ENCODE measurements around the gene ORC6. TPM values are rescaled to one million over a fixed set of nuclear protein-coding genes. Genes with fewer than 3 reads are reported as not detected.
A peak's percentile ranks its signal among the peaks of the same experiment; 100 is the strongest.

Gene ORC6
- polyA plus RNA-seq, 3 donors = 0.21 to 1.5 (median 0.31) TPM

DNA sequence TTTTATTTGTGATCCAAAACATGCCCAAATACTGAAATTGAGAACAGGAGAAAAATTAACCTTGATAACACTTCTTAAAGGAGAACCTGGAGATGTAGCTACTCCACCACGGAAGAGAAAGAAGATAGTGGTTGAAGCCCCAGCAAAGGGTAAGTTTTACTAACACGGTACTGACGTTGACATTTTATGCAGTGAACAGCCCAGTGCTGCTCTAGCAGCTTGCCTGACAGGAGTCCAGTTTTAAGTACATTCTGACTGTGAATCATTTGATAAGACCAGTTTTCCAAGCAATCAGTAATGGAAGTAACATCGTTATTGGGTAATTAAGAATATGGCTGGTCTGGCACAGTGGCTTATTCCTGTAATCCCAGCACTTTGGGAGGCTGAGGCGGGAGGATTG lies 6.5 kb downstream of the ORC6 start:
- Mint-ChIP-seq H3K36me3 (peaks cover 15 to 33% of the 10 kb centered on the region in 2 donors), H3K4me3 (no peak overlapping the region), H3K27me3 (ENCODE audit: low read depth in 3 of 3) (peaks cover 0 to 2% (median 0%) of the 10 kb centered on the region in 3 donors), H3K4me1 (peaks cover 3% of the 10 kb centered on the region), H3K27ac (no peak overlapping the region), H3K9me3 (no peaks in the 10 kb centered on the region)
- DNase-seq = no peak
- Histone ChIP-seq H3K4me1 (ENCODE audit: control insufficient read depth in 1 of 2, insufficient read depth in 2 of 2, low read length in 2 of 2) (peaks cover 9 to 10% of the 10 kb centered on the region in 2 donors), H3K27ac (ENCODE audit: low read depth in 1 of 2, low read length in 2 of 2) (no peak overlapping the region), H3K4me2 (replicated peaks; ENCODE audit: extremely low read depth, low read length, poor library complexity, severe bottlenecking) (no peak overlapping the region), H3K4me3 (replicated peaks in 1 of 3; ENCODE audit: low read depth in 2 of 3, low read length in 3 of 3) (no peak overlapping the region), H3K27me3 (ENCODE audit: control insufficient read depth in 2 of 2, insufficient read depth in 2 of 2, low read length in 2 of 2) (no peaks in the 10 kb centered on the region), H3K9ac (ENCODE audit: insufficient read depth, low read length, poor library complexity, severe bottlenecking) (no peak overlapping the region), H3K79me2 (ENCODE audit: insufficient read depth, low read length) (peaks cover 24% of the 10 kb centered on the region), H3K36me3 (replicated peaks in 1 of 2; ENCODE audit: control insufficient read depth in 1 of 2, insufficient read depth in 2 of 2, low read length in 2 of 2) (peaks cover 6 to 43% of the 10 kb centered on the region in 2 donors), H2AFZ (ENCODE audit: insufficient read depth, low read depth, low read length, poor library complexity, severe bottlenecking) (no peak overlapping the region), H3K9me3 (replicated peaks in 1 of 2; ENCODE audit: control insufficient read depth in 1 of 2, insufficient read depth in 1 of 2, low read length in 2 of 2) (no peaks in the 10 kb centered on the region), H4K20me1 (ENCODE audit: insufficient read depth, low read length) (no peaks in the 10 kb centered on the region)
- intact Hi-C loops (cut with micrococcal nuclease) = no loop called here
- 94% methylated on average over 5 of the region's 5 CpGs for WGBS (ENCODE audit: insufficient coverage)
- TF ChIP-seq, protein P1, sequence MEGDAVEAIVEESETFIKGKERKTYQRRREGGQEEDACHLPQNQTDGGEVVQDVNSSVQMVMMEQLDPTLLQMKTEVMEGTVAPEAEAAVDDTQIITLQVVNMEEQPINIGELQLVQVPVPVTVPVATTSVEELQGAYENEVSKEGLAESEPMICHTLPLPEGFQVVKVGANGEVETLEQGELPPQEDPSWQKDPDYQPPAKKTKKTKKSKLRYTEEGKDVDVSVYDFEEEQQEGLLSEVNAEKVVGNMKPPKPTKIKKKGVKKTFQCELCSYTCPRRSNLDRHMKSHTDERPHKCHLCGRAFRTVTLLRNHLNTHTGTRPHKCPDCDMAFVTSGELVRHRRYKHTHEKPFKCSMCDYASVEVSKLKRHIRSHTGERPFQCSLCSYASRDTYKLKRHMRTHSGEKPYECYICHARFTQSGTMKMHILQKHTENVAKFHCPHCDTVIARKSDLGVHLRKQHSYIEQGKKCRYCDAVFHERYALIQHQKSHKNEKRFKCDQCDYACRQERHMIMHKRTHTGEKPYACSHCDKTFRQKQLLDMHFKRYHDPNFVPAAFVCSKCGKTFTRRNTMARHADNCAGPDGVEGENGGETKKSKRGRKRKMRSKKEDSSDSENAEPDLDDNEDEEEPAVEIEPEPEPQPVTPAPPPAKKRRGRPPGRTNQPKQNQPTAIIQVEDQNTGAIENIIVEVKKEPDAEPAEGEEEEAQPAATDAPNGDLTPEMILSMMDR (IDR thresholded peaks at IDR 0.05) = no peak

DNA sequence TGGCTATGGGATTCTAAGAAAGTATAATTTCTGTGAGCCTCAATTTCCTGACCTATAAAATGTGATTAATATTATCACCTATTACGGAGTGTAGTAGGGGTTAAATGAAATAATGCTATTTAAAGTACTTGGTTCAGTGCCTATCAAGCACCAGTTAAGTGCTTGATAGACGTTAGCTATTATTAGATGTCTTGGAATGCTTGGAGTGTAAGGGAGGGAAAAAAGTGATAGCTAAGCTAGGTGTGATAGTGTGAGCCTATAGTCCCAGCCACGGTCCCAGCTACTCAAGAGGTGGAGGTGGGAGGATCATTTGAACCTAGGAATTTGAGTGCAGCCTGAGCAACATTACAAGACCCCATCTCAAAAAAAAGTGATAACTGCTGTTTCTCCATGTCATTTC lies 7.5 kb downstream of the ORC6 start:
- Histone ChIP-seq H3K4me3 (replicated peaks in 1 of 3; ENCODE audit: low read depth in 2 of 3, low read length in 3 of 3) (no peak overlapping the region), H3K79me2 (ENCODE audit: insufficient read depth, low read length) (peaks cover 14% of the 10 kb centered on the region), H3K9me3 (replicated peaks in 1 of 2; ENCODE audit: control insufficient read depth in 1 of 2, insufficient read depth in 1 of 2, low read length in 2 of 2) (no peaks in the 10 kb centered on the region), H3K4me2 (replicated peaks; ENCODE audit: extremely low read depth, low read length, poor library complexity, severe bottlenecking) (no peak overlapping the region), H2AFZ (ENCODE audit: insufficient read depth, low read depth, low read length, poor library complexity, severe bottlenecking) (no peak overlapping the region), H3K27me3 (ENCODE audit: control insufficient read depth in 2 of 2, insufficient read depth in 2 of 2, low read length in 2 of 2) (no peaks in the 10 kb centered on the region), H3K9ac (ENCODE audit: insufficient read depth, low read length, poor library complexity, severe bottlenecking) (no peak overlapping the region), H3K4me1 (ENCODE audit: control insufficient read depth in 1 of 2, insufficient read depth in 2 of 2, low read length in 2 of 2) (peaks cover 0 to 1% of the 10 kb centered on the region in 2 donors), H3K36me3 (replicated peaks in 1 of 2; ENCODE audit: control insufficient read depth in 1 of 2, insufficient read depth in 2 of 2, low read length in 2 of 2) (peaks cover 6 to 43% of the 10 kb centered on the region in 2 donors), H3K27ac (ENCODE audit: low read depth in 1 of 2, low read length in 2 of 2) (peak overlapping the region in 1 of 2 donors; percentile 11), H4K20me1 (ENCODE audit: insufficient read depth, low read length) (no peaks in the 10 kb centered on the region)
- TF ChIP-seq, protein P1 (IDR thresholded peaks at IDR 0.05) = no peak
- DNase-seq = no peak
- Mint-ChIP-seq H3K9me3 (no peaks in the 10 kb centered on the region), H3K36me3 (peaks cover 15 to 33% of the 10 kb centered on the region in 2 donors), H3K4me1 (peaks cover 3% of the 10 kb centered on the region), H3K27me3 (ENCODE audit: low read depth in 3 of 3) (peaks cover 0 to 2% (median 0%) of the 10 kb centered on the region in 3 donors), H3K4me3 (no peak overlapping the region), H3K27ac (no peak overlapping the region)
- intact Hi-C loops (cut with micrococcal nuclease) = no loop called here
- WGBS (ENCODE audit: insufficient coverage) = 92% methylated on average over 1 of the region's 3 CpGs

Measured in CD14-positive monocyte (primary cell).